Fibroblast of mammary gland (primary cell): Measurements from ENCODE around the gene ZFP62.

Source experiments
- DNase-seq: peaks from one replicate; pipeline ENCODE4 v3.0.0-alpha.2; 2010; ENCODE audit warnings: low read depth
- H3K4me3 ChIP-seq: 2 replicates; pipeline ENCODE4 v1.5.1; 2011; ENCODE audit warnings: low read depth, mild to moderate bottlenecking, low read length, moderate library complexity; ENCODE audit not compliant: control insufficient read depth
- CTCF ChIP-seq: conservative IDR thresholded peaks from 2 replicates; pipeline ENCODE4 v1.5.1; 2011; ENCODE audit warnings: low read depth, low read length, inconsistent platforms; ENCODE audit not compliant: control insufficient read depth, insufficient read depth

ZFP62 gene

GRCh38 chr5:180874804-180875582 lies 13.9 kb upstream of the ZFP62 start:
- H3K4me3 ChIP-seq = no peak overlapping the region
- no peak for TF ChIP-seq CTCF
- DNase-seq = no peak

GRCh38 chr5:180873615-180874520 lies 12.8 kb upstream of the ZFP62 start:
- peak; percentile 42 for DNase-seq
- H3K4me3 ChIP-seq = no peak overlapping the region
- TF ChIP-seq CTCF = no peak

GRCh38 chr5:180872419-180872818 lies 11.3 kb upstream of the ZFP62 start:
- TF ChIP-seq CTCF = no peak
- DNase-seq = no peak
- H3K4me3 ChIP-seq = no peak overlapping the region

- no peak overlapping the region for H3K4me3 ChIP-seq
- TF ChIP-seq CTCF = no peak
- no peak for DNase-seq
Measured at GRCh38 chr5:180870276-180871068, 9.4 kb upstream of the ZFP62 start.

- DNase-seq = no peak
- no peak overlapping the region for H3K4me3 ChIP-seq
- TF ChIP-seq CTCF = no peak
Measured at GRCh38 chr5:180869587-180869986, 8.5 kb upstream of the ZFP62 start.

GRCh38 chr5:180868960-180869359 lies 7.9 kb upstream of the ZFP62 start:
- peak; percentile 93 for TF ChIP-seq CTCF
- no peak overlapping the region for H3K4me3 ChIP-seq
- peak; percentile 76 for DNase-seq
